OCI-LY7 (cell line): ENCODE results near the gene ST6GALNAC6. TPM values are rescaled to one million over a fixed set of nuclear protein-coding genes. Genes with fewer than 3 reads are reported as not detected.

Experiments used
- BruUV-seq: library from RNA; stranded (reverse); fragments of 400-500 nt; replicated peaks from 2 replicates; lab custom pipeline; 2021; lab: Mats Ljungman, UMichigan
- CTCF ChIA-PET: fragments of 300-600 bp; sonication (Branson Sonifier 250); formaldehyde crosslinking; loops from one replicate; lab custom pipeline; 2022; ENCODE audit warnings: antibody characterized with exemption; ENCODE audit not compliant: unreplicated experiment; lab: Charles Lee
- POLR2A ChIA-PET: fragments of 300-600 bp; sonication (Branson Sonifier 250); formaldehyde crosslinking; loops from one replicate; lab custom pipeline; 2022; ENCODE audit warnings: antibody characterized with exemption; lab: Charles Lee
- DNase-seq: peaks from one replicate; pipeline ENCODE4 v3.0.0-alpha.2; 2015; ENCODE audit warnings: low spot score
- H2AFZ ChIP-seq: fragments of 200-600 bp; sonication (generic), shearing (Covaris generic); 2 replicates; pipeline ENCODE4 v1.6.1; 2014; ENCODE audit warnings: mild to moderate bottlenecking, antibody characterized with exemption, low read length, moderate library complexity
- H3K27ac ChIP-seq: fragments of 200-600 bp; sonication (generic); 2 replicates; pipeline ENCODE4 v1.5.1; 2014; ENCODE audit warnings: mixed run types, low read depth, mild to moderate bottlenecking, moderate library complexity, low read length, inconsistent platforms; ENCODE audit not compliant: poor library complexity, severe bottlenecking
- H3K36me3 ChIP-seq: fragments of 200-600 bp; sonication (generic); 2 replicates; pipeline ENCODE4 v1.6.1; 2014; ENCODE audit warnings: mild to moderate bottlenecking, antibody characterized with exemption, low read length, moderate library complexity, mixed read lengths; ENCODE audit not compliant: insufficient read depth
- H3K4me1 ChIP-seq: fragments of 200-600 bp; sonication (generic); 2 replicates; pipeline ENCODE4 v1.5.1; 2014; ENCODE audit warnings: mild to moderate bottlenecking, low read length; ENCODE audit not compliant: insufficient read depth, poor library complexity, severe bottlenecking
- H3K4me2 ChIP-seq: fragments of 200-600 bp; sonication (generic); 2 replicates; pipeline ENCODE4 v1.6.1; 2014; ENCODE audit warnings: mild to moderate bottlenecking, low read length
- H3K4me3 ChIP-seq: fragments of 200-600 bp; sonication (generic); 2 replicates; pipeline ENCODE4 v1.5.1; 2014; ENCODE audit warnings: mild to moderate bottlenecking, low read depth, low read length; ENCODE audit not compliant: poor library complexity, severe bottlenecking
- H3K79me2 ChIP-seq: fragments of 200-600 bp; sonication (generic); 2 replicates; pipeline ENCODE4 v1.6.1; 2016; ENCODE audit warnings: low read depth, mild to moderate bottlenecking, low read length, moderate library complexity, mixed read lengths; ENCODE audit not compliant: insufficient read depth
- H3K9me2 ChIP-seq: fragments of 200-600 bp; sonication (generic); 2 replicates; pipeline ENCODE4 v1.6.1; 2016; ENCODE audit warnings: mild to moderate bottlenecking, low read length, mixed read lengths; ENCODE audit not compliant: insufficient read depth
- H3K9me3 ChIP-seq: fragments of 200-600 bp; sonication (generic); 2 replicates; pipeline ENCODE4 v1.6.1; 2014; ENCODE audit warnings: mild to moderate bottlenecking, mixed run types, low read length, mixed read lengths
- H4K20me1 ChIP-seq: fragments of 200-600 bp; sonication (generic); 2 replicates; pipeline ENCODE4 v1.6.1; 2014; ENCODE audit warnings: mild to moderate bottlenecking, antibody characterized with exemption, low read length, moderate library complexity, mixed read lengths; ENCODE audit not compliant: insufficient read depth
- CTCF ChIP-seq: fragments of 200-600 bp; sonication (generic); conservative IDR thresholded peaks from 2 replicates; pipeline ENCODE4 v1.5.1; 2014; ENCODE audit warnings: mild to moderate bottlenecking, antibody characterized with exemption, low read length, moderate library complexity, mixed read lengths
- EZH2phosphoT487 ChIP-seq: fragments of 200-600 bp; sonication (generic); IDR thresholded peaks from 2 replicates; pipeline ENCODE4 v1.6.1; 2018; ENCODE audit warnings: low read depth, borderline replicate concordance, mild to moderate bottlenecking, mixed run types, antibody characterized with exemption, low read length, moderate library complexity, mixed read lengths
- intact Hi-C: fragments of 100-400 bp; cut with micrococcal nuclease; formaldehyde crosslinking; loops from one replicate; pipeline ENCODE4 v1.10.0; 2022; ENCODE audit not compliant: unreplicated experiment
- total RNA-seq, 2 experiments: library from RNA; depleted of rRNA in 1 of 2; stranded (reverse); fragments of >200 nt in 1 of 2; shearing (Covaris generic) in 1 of 2; gene quantifications; 2 replicates each; pipeline ENCODE4 v1.2.3, GENCODE V29; 2014 to 2022

The ST6GALNAC6 gene
- total RNA-seq, 2 experiments from 2014 or later = 43.7 to 51.3 TPM

GRCh38 chr9:127890053-127890452 lies 9.3 kb downstream of the ST6GALNAC6 start:
- H3K36me3 ChIP-seq = peaks cover 83% of the 10 kb centered on the region
- H3K4me1 ChIP-seq = no peaks in the 10 kb centered on the region
- no peaks in the 10 kb centered on the region for H3K9me2 ChIP-seq
- ChIA-PET POLR2A (interaction anchor here (1.5 kb wide), 1 partner anchor 25 kb away, joined by 8 read pairs; no protein-coding TSS in a partner anchor), CTCF (interaction anchor here (0.5 kb wide), 1 partner anchor 19 kb away, joined by 3 read pairs; no protein-coding TSS in a partner anchor)
- no peak for DNase-seq
- intact Hi-C loops = no loop called here
- no TSS peak for BruUV-seq
- H3K4me3 ChIP-seq = no peak overlapping the region
- no peak overlapping the region for H3K27ac ChIP-seq
- TF ChIP-seq CTCF = no peak
- H3K9me3 ChIP-seq = 0 out of 2 replicates have a peak, but pooled peaks cover 20% of the 10 kb centered on the region
- H3K79me2 ChIP-seq = no peaks in the 10 kb centered on the region
- no peak overlapping the region for H3K4me2 ChIP-seq
- H4K20me1 ChIP-seq = no peaks in the 10 kb centered on the region
- H2AFZ ChIP-seq = no peak overlapping the region

GRCh38 chr9:127887792-127888191 lies 11.6 kb downstream of the ST6GALNAC6 start:
- Histone ChIP-seq H3K79me2 (no peaks in the 10 kb centered on the region), H3K36me3 (peaks cover 69% of the 10 kb centered on the region), H3K9me3 (0 out of 2 replicates have a peak, but pooled peaks cover 6% of the 10 kb centered on the region), H3K4me3 (no peak overlapping the region), H3K27ac (no peak overlapping the region), H4K20me1 (no peaks in the 10 kb centered on the region), H2AFZ (no peak overlapping the region), H3K4me1 (peaks cover 4% of the 10 kb centered on the region), H3K9me2 (no peaks in the 10 kb centered on the region), H3K4me2 (no peak overlapping the region)
- intact Hi-C loops = no loop called here
- no TSS peak for BruUV-seq
- TF ChIP-seq CTCF (no peak), EZH2phosphoT487 (no peak)
- CTCF ChIA-PET = no interaction called here
- peak; percentile 29 for DNase-seq
- POLR2A ChIA-PET = interaction anchor here (0.6 kb wide), 2 partner anchors 9 to 18 kb away, joined by 4 to 6 read pairs; no protein-coding TSS in a partner anchor

GRCh38 chr9:127886401-127886972 lies 12.9 kb downstream of the ST6GALNAC6 start:
- no peaks in the 10 kb centered on the region for H4K20me1 ChIP-seq
- ChIA-PET CTCF (no interaction called here), POLR2A (no interaction called here)
- peaks cover 10% of the 10 kb centered on the region for H3K4me1 ChIP-seq
- H3K27ac ChIP-seq = no peak overlapping the region
- BruUV-seq = no TSS peak
- H3K36me3 ChIP-seq = peaks cover 59% of the 10 kb centered on the region
- H2AFZ ChIP-seq = no peak overlapping the region
- no peak for DNase-seq
- TF ChIP-seq EZH2phosphoT487 (no peak), CTCF (no peak)
- no peaks in the 10 kb centered on the region for H3K9me2 ChIP-seq
- intact Hi-C loops = no loop called here
- H3K4me2 ChIP-seq = no peak overlapping the region
- H3K9me3 ChIP-seq = no peaks in the 10 kb centered on the region
- no peaks in the 10 kb centered on the region for H3K79me2 ChIP-seq
- no peak overlapping the region for H3K4me3 ChIP-seq
